Activated CD4-positive, alpha-beta T cell treated with anti-CD3 and anti-CD28 coated beads for 1 hour (primary cell): ENCODE results near the gene MAPK8IP3.
"Not testable (repeated sequence)": the region's sequence is repeated elsewhere in the genome, so short reads cannot be mapped to it uniquely, and the experiment has no call there.

ENCODE experiments used
- DNase-seq: peaks from one replicate; pipeline ENCODE4 v3.0.0-alpha.2; 2020

Gene MAPK8IP3

GRCh38 chr16:1710811-1711507 lies 5.0 kb downstream of the MAPK8IP3 start:
- no peak for DNase-seq

GRCh38 chr16:1712791-1713261 lies 6.8 kb downstream of the MAPK8IP3 start:
- DNase-seq, result no peak

GRCh38 chr16:1713331-1713730 lies 7.3 kb downstream of the MAPK8IP3 start:
- DNase-seq, result no peak

- DNase-seq, result no peak
Measured at GRCh38 chr16:1713933-1714332, 7.9 kb downstream of the MAPK8IP3 start.

DNA sequence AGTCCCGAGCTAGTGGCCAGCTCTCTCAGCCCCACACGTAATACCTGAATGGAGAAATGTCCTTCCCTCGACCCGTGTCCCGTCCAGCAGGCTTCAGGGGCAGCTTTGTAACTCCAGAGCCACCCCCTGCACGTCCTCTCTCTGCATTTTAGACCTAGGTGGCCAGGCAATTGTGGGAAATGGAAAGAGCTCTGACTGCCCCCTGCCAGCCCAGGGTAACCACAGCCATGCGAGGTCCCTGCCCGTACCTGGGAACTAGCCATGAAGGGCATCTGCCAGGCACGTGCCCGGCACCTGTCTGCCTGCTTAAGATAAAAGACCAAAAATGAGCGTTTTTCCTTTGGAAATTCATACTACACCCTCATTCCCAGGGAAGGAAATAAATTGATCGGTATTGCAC lies 9.2 kb downstream of the MAPK8IP3 start:
- no peak for DNase-seq

DNA sequence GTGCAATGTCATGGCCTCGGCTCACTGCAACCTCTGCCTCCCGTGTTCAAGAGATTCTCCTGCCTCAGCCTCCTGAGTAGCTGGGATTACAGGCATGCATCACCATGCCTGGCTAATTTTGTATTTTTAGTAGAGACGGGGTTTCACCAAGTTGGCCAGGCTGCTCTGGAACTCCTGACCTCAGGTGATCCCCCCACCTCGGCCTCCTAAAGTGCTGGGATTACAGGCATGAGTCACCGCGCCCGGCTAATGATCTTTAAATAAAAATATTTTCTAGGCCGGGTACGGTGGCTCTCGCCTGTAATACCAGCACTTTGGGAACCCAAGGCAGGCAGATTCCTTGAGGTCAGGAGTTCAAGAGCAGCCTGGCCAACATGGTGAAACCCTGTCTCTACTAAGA lies 12.2 kb downstream of the MAPK8IP3 start:
- not testable (repeated sequence) for DNase-seq

- not testable (repeated sequence) for DNase-seq
Measured at GRCh38 chr16:1719559-1720229, 13.7 kb downstream of the MAPK8IP3 start.

GRCh38 chr16:1721372-1721771 lies 15.4 kb downstream of the MAPK8IP3 start:
- no peak for DNase-seq

- DNase-seq, result no peak
Measured at GRCh38 chr16:1723450-1724147, 17.6 kb downstream of the MAPK8IP3 start.

- no peak for DNase-seq
Measured at GRCh38 chr16:1724491-1724890, 18.5 kb downstream of the MAPK8IP3 start.

GRCh38 chr16:1726661-1727502 lies 20.9 kb downstream of the MAPK8IP3 start:
- DNase-seq, result no peak

DNA sequence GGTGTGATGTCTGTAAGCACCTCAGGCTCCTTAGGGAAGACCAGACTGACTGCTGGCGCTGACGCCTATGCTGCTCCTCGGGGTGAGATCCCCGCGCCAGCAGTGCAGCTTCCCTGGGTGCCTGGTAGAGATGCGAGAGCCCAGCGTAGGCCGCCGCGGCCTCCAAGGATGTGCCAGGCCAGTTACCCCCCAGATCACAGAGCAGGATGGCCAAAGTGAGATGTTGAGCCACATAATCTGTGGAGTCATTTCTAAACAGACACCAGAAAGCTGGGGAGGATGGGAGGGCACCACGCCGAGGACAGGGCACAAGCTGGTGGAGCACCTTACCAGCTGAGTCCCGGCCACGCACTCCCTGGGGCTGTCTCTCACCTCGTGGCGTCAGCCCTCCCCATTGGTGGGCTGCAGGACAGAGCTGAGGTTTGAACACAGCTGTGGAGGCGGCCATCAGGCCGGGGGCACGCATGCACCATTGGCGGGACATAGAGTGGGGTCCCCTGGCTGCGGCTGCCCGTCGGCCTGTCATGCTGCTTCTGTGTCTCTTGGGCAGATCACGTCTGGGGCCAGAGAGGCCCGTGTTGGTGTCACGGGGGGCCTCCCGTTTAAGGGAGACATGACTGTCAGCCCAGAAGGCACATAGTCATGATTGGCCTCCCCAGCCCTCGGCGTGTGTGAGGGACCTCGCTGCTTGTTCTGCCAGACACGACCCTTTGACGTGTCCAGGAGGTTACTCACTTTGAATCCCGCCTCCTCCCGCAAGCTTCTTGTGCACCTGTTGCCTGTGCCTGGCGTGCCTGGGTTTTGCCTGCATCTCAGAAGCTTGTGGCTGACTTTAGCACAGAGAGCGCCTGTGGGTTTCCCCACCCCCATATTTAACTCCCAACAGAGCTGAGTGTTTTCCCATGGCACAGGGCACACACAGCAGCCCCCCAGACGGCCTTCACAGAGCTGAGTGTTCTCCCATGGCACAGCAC lies 21.9 kb downstream of the MAPK8IP3 start:
- no peak for DNase-seq

DNA sequence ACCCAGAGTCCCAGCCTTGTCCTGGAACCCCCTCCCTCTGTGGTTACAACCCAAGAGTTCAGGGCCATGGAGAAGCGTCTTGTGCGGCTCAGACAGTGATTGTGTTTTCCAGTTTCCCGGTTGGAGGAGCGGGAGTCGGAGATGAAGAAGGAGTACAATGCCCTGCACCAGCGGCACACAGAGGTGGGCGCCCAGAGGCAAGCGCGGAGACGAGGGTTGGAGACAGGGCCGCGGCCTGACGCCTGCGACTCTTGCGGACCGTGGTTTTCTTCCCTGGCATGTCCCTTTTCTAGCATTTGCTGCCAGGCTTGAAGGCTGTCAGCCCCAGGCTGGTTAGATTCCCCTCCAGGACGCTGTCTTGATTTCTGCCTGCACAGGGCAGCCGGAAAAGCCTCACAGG lies 23.0 kb downstream of the MAPK8IP3 start:
- no peak for DNase-seq

- no peak for DNase-seq
Measured at GRCh38 chr16:1729445-1729844, 23.4 kb downstream of the MAPK8IP3 start.

GRCh38 chr16:1731073-1731472 lies 25.1 kb downstream of the MAPK8IP3 start:
- DNase-seq, result no peak

DNA sequence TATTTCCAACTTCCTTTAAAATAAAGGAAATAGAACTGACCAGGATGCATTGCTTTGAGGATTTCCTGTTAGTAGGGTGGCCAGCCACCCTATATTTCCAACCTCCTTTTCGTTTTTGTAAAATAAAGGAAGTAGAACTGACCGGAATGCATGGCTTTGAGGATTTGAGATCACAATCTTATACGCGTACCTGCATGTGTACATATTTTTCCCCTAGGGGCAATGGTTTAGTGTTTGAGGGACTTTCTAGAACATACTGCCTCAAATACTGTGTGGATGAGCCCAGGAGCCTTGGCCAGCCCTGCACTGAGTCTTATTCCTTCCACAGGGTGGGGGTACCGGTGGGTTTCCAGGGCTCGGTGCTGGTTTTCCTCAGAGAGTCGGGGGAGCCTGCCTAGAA lies 25.6 kb downstream of the MAPK8IP3 start:
- DNase-seq, result no peak

DNA sequence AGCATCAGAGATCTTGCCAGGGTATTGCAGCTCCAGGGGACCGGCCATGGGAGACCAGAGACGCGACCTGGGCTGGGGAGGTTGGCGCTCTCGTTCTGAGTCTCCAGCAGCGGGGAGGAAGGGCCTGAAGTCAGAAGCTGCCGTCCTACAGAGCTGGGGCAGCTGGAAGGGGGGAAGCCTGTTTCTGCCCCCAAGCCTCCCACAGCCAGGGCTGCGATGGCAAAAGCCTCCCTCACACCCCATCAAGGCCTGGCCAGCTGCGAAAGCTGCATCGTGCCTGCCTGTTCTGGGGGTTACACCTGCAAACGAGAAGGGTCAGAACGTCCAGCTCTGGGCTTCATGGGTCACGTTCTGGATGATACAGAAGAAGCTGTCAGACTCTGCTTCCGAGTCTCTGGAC lies 26.1 kb downstream of the MAPK8IP3 start:
- no peak for DNase-seq

DNA sequence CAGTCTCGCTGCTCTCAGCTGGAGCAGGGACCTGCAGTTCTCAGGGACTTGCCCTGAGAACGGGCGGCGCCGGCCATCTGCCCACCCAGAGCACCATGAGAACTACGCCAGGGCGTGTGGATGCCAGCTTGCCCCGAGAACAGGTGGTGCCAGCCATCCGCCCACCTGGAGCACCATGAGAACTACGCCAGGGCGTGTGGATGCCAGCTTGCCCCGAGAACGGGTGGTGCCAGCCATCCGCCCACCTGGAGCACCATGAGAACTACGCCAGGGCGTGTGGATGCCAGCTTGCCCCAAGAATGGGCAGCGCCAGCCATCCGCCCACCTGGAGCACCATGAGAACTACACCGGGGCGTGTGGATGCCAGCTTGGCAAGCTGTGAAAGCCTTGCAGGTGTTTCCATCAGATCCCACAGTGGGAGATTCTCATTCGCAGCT lies 26.6 kb downstream of the MAPK8IP3 start:
- not testable (repeated sequence) for DNase-seq

DNA sequence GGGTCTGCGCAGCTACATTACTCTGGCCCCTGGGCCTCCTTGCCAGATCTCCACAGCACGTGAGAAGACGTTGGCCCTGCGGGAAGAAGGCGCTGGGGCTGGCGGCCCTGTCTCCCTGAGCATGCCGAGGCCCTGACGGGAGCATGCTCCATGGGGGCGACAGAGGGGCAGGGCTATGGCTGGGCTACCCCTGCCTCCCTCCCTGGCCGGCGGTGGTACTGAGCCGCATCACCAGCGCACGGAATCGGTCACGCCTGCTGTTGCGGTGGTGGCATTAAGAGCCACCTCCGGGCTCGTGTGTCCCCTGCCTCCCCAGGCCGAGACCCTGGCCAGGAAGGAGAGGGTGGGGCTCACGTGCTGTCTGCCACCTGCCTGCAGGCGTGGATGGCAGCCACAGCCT lies 28.1 kb downstream of the MAPK8IP3 start:
- DNase-seq, result no peak

DNA sequence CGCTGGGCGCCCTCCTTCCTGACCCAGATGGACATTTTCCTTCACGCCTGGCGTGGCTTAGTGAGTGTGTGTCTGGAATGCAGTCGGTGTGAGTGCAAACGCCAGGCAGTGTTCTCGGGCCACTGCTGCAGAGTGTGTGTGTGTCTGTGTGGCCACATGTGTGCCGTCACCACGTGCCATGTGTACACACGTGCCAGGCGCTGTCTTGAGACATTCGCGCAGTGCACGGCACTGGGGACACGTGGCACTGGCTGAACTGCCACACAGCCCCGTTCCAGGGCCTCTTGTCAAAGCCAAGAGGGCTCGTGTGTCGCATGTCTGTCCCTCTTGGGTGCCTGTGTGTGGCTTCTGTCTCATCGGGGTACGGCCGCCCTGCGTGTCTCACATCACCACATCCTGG lies 28.8 kb downstream of the MAPK8IP3 start:
- no peak for DNase-seq

DNA sequence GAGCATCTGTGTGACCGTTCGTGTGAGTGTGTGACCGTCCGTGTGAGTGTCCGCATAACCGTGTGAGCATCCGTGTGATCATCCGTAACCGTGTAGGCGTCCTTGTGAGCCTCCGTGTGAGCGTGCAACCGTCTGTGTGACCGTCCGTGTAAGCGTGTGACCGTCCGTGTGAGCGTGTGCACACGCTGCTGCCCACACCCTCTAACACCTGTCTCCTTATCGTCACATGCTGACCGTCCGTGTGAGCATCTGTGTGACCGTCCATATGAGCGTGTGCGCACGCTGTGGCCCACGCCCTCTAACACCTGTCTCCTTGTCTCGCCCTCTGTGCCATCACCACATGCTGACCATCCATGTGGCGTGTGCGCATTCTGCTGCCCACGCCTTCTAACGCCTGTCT lies 34.2 kb downstream of the MAPK8IP3 start:
- no peak for DNase-seq
